LNCAP (cell line): ENCODE measurements around the gene FCAMR.

Experiments used
- TF ChIP-seq, protein P1 (sequence below): fragments of 450-650 bp; IDR thresholded peaks from 2 replicates; pipeline ENCODE4 v1.5.1; 2017; ENCODE audit warnings: mild to moderate bottlenecking

The FCAMR gene

DNA sequence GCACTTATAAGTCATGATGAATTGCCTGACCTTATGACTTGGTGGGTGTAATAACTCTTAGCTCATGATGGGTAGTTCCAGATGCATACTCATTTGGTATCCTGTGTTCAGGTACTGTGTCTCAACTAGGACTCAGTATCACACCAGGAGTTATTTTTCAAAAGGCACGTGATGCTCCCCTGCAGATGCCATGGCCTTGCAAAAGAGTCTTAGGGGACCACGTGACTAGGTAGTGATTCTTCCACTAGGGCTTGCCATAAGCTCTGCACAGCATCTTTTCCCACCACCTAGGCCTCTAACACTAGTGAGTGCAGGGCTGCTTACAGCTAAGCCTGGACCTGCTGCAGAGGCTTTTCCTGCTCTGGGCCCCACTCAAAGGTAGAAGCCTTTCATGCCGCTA, 3.9 kb upstream of the FCAMR start:
- TF ChIP-seq, protein P1, sequence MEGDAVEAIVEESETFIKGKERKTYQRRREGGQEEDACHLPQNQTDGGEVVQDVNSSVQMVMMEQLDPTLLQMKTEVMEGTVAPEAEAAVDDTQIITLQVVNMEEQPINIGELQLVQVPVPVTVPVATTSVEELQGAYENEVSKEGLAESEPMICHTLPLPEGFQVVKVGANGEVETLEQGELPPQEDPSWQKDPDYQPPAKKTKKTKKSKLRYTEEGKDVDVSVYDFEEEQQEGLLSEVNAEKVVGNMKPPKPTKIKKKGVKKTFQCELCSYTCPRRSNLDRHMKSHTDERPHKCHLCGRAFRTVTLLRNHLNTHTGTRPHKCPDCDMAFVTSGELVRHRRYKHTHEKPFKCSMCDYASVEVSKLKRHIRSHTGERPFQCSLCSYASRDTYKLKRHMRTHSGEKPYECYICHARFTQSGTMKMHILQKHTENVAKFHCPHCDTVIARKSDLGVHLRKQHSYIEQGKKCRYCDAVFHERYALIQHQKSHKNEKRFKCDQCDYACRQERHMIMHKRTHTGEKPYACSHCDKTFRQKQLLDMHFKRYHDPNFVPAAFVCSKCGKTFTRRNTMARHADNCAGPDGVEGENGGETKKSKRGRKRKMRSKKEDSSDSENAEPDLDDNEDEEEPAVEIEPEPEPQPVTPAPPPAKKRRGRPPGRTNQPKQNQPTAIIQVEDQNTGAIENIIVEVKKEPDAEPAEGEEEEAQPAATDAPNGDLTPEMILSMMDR: no peak

DNA sequence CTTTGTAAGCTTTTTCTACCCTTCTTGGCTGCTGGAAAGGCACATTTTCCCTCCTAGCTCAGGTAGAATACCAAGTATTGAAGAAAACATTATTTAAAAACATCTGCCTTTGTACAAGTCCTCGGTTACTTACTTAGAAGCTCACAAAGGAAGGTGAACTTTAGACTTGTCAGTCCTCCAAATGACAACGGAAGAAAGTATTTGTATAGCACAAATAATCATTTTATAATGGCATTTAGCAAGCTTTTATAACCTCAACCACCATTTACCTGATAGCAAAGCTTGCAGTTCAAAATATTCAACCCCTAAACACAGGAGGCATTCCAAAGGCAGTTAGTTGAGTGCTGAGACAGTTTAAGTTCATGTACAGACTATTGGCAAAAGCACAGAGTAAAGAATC, 2.5 kb upstream of the FCAMR start:
- TF ChIP-seq, protein P1: no peak

- TF ChIP-seq, protein P1: no peak
Measured at GRCh38 chr1:206971029-206971655, 882 bp upstream of the FCAMR start.

GRCh38 chr1:206969090-206969489, 1.2 kb downstream of the FCAMR start:
- TF ChIP-seq, protein P1: no peak

DNA sequence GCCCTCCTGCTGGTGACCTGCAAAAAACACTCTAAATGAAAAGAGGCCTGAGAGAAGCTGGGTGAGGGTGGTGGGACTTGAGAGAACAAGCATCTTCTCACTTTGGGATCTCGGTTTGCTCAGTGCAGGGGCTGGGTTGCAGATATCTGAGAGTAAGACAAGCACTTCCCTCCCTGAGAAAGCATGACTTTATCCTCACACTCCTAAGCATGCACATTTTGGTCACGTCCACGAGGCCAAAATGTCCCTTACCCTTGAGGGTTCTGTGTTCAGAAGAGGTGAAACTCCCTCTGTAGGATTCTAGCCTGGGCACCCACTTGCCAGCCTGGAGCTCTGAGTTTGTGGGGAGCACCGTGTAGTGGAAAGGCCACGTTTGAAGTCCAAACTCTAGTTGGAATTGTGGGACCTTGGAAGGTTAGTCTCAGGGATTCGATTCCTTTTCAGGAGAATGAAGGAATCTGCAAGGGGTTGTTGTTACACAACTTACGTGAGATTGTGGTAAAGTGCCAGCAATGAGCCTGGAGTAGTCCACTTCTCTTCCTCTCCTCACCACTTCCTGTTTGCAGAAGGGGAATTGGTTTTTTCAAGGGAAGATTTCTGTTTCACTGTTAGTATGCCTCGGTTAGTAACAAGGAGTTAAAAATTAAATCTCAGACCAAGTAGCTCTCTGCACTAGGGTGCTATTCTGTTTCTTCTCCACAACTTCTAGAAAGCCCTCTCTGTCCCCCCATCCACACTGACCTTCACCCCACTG, 3.0 kb downstream of the FCAMR start:
- TF ChIP-seq, protein P1: no peak

- TF ChIP-seq, protein P1: no peak
Measured at GRCh38 chr1:206965781-206966180, 4.5 kb downstream of the FCAMR start.

GRCh38 chr1:206963740-206964139, 6.5 kb downstream of the FCAMR start:
- TF ChIP-seq, protein P1: no peak
